MM.1S (cell line): ENCODE data around the gene SLFN11.

ENCODE experiments used
- DNase-seq: peaks from one replicate; pipeline ENCODE4 v3.0.0-alpha.2; 2015
- H2AFZ ChIP-seq: fragments of 300-600 bp; sonication (generic); 2 replicates; pipeline ENCODE4 v1.6.0; 2016; ENCODE audit warnings: antibody characterized with exemption, low read length
- H3F3A ChIP-seq: fragments of 300-600 bp; sonication (generic); 2 replicates; pipeline ENCODE4 v1.6.1; 2016; ENCODE audit warnings: mild to moderate bottlenecking, antibody characterized with exemption, low read length, moderate library complexity, mixed read lengths; ENCODE audit not compliant: insufficient read depth
- H3K27ac ChIP-seq: fragments of 300-600 bp; sonication (generic); 2 replicates; pipeline ENCODE4 v1.5.1; 2016; ENCODE audit warnings: mild to moderate bottlenecking, low read length
- H3K27me3 ChIP-seq: fragments of 300-600 bp; sonication (generic); replicated peaks from 2 replicates; pipeline ENCODE4 v1.6.0; 2016; ENCODE audit warnings: low read length; ENCODE audit not compliant: insufficient read depth
- H3K36me3 ChIP-seq: fragments of 300-600 bp; sonication (generic); replicated peaks from 2 replicates; pipeline ENCODE4 v1.6.1; 2016; ENCODE audit warnings: mild to moderate bottlenecking, low read length, mixed read lengths; ENCODE audit not compliant: insufficient read depth
- H3K4me1 ChIP-seq: fragments of 300-600 bp; sonication (generic); 2 replicates; pipeline ENCODE4 v1.6.1; 2016; ENCODE audit warnings: low read length, mixed read lengths
- H3K4me2 ChIP-seq: fragments of 300-600 bp; sonication (generic); 2 replicates; pipeline ENCODE4 v1.6.0; 2016; ENCODE audit warnings: low read depth, low read length
- H3K4me3 ChIP-seq: fragments of 300-600 bp; sonication (generic); 2 replicates; pipeline ENCODE4 v1.5.1; 2016; ENCODE audit warnings: low read length, mixed read lengths
- H3K79me2 ChIP-seq: fragments of 300-600 bp; sonication (generic); 2 replicates; pipeline ENCODE4 v1.6.1; 2016; ENCODE audit warnings: mixed run types, low read length, mixed read lengths
- H3K9ac ChIP-seq: fragments of 300-600 bp; sonication (generic); 2 replicates; pipeline ENCODE4 v1.6.1; 2016; ENCODE audit warnings: low read length, mixed read lengths
- H3K9me2 ChIP-seq: fragments of 300-600 bp; sonication (generic); replicated peaks from 2 replicates; pipeline ENCODE4 v1.6.1; 2016; ENCODE audit warnings: mild to moderate bottlenecking, low read length, mixed read lengths; ENCODE audit not compliant: insufficient read depth
- H3K9me3 ChIP-seq: fragments of 300-600 bp; sonication (generic); replicated peaks from 2 replicates; pipeline ENCODE4 v1.6.1; 2016; ENCODE audit warnings: mild to moderate bottlenecking, low read length, mixed read lengths; ENCODE audit not compliant: insufficient read depth
- H4K20me1 ChIP-seq: fragments of 300-600 bp; sonication (generic); 2 replicates; pipeline ENCODE4 v1.6.1; 2016; ENCODE audit warnings: mild to moderate bottlenecking, low read length, moderate library complexity, mixed read lengths; ENCODE audit not compliant: insufficient read depth
- CTCF ChIP-seq: fragments of 300-600 bp; sonication (generic); IDR thresholded peaks from 2 replicates; pipeline ENCODE4 v1.5.1; 2016; ENCODE audit warnings: antibody characterized with exemption, low read length, mixed read lengths
- EZH2 ChIP-seq: fragments of 300-600 bp; sonication (generic); optimal IDR thresholded peaks from 2 replicates; pipeline ENCODE3; 2017; ENCODE audit warnings: low read depth, mild to moderate bottlenecking, antibody characterized with exemption, low read length, mixed read lengths
- EZH2phosphoT487 ChIP-seq: fragments of 300-600 bp; sonication (generic); IDR thresholded peaks from 2 replicates; pipeline ENCODE4 v1.6.1; 2018; ENCODE audit warnings: antibody characterized with exemption, low read length

Gene SLFN11

GRCh38 chr17:35372846-35373533 lies 431 bp downstream of the SLFN11 start:
- Histone ChIP-seq H3K4me1 (peaks cover 38% of the 10 kb centered on the region), H3K36me3 (no peaks in the 10 kb centered on the region), H3K27ac (peak overlapping the region; percentile 90), H3K9me3 (no peaks in the 10 kb centered on the region), H3K4me3 (peak overlapping the region; percentile 73), H3F3A (peaks cover 48% of the 10 kb centered on the region), H3K9me2 (no peaks in the 10 kb centered on the region), H3K79me2 (peaks cover 39% of the 10 kb centered on the region), H3K27me3 (no peaks in the 10 kb centered on the region), H3K4me2 (peak overlapping the region; percentile 99), H4K20me1 (no peaks in the 10 kb centered on the region), H2AFZ (peak overlapping the region; percentile 88), H3K9ac (peak overlapping the region; percentile 93)
- peak; percentile 84 for DNase-seq
- TF ChIP-seq CTCF: no peak
- no peak for TF ChIP-seq EZH2
- TF ChIP-seq EZH2phosphoT487: no peak

DNA sequence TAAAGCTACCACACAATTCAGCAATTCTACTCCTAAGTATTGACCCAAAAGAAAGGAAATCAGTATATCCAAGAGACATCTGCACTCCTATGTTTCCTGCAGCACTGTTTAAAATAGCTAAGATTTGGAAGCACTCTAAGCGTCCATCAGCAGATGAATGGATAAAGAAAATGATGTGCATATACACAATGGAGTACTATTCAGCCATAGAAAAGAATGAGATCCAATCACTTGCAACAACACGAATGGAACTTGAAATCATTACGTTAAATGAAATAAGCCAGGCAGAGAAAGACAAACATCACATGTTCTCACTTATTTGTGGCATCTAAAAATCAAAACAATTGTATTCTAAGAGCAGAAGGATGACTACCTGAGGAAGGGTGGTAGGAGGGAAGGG lies 1.5 kb downstream of the SLFN11 start:
- peak overlapping the region; percentile 71 for H3K4me2 ChIP-seq
- no peaks in the 10 kb centered on the region for H3K27me3 ChIP-seq
- no peaks in the 10 kb centered on the region for H3K9me3 ChIP-seq
- DNase-seq: no peak
- H3K9ac ChIP-seq: no peak overlapping the region
- H3K4me1 ChIP-seq: peaks cover 47% of the 10 kb centered on the region
- no peaks in the 10 kb centered on the region for H3K36me3 ChIP-seq
- no peak for TF ChIP-seq EZH2
- no peak for TF ChIP-seq EZH2phosphoT487
- TF ChIP-seq CTCF: no peak
- H4K20me1 ChIP-seq: no peaks in the 10 kb centered on the region
- H2AFZ ChIP-seq: no peak overlapping the region
- peaks cover 55% of the 10 kb centered on the region for H3F3A ChIP-seq
- H3K27ac ChIP-seq: no peak overlapping the region; the same call in 1 of the 2 replicates
- H3K4me3 ChIP-seq: peak overlapping the region; percentile 73
- no peaks in the 10 kb centered on the region for H3K9me2 ChIP-seq
- peaks cover 49% of the 10 kb centered on the region for H3K79me2 ChIP-seq

- no peaks in the 10 kb centered on the region for H3K36me3 ChIP-seq
- H3K4me2 ChIP-seq: peak overlapping the region; percentile 83
- peaks cover 38% of the 10 kb centered on the region for H3F3A ChIP-seq
- DNase-seq: peak; percentile 91
- H4K20me1 ChIP-seq: no peaks in the 10 kb centered on the region
- no peaks in the 10 kb centered on the region for H3K9me3 ChIP-seq
- H3K4me1 ChIP-seq: peaks cover 38% of the 10 kb centered on the region
- H3K9ac ChIP-seq: peak overlapping the region; percentile 33; the same call in 1 of the 2 replicates
- H3K4me3 ChIP-seq: peak overlapping the region; percentile 56
- peak overlapping the region; percentile 31 for H2AFZ ChIP-seq
- peaks cover 77% of the 10 kb centered on the region for H3K79me2 ChIP-seq
- H3K27ac ChIP-seq: peak overlapping the region; percentile 87
- TF ChIP-seq CTCF: no peak
- TF ChIP-seq EZH2: no peak
- TF ChIP-seq EZH2phosphoT487: no peak
- no peaks in the 10 kb centered on the region for H3K27me3 ChIP-seq
- H3K9me2 ChIP-seq: no peaks in the 10 kb centered on the region
Observed at GRCh38 chr17:35368081-35368830, 5.2 kb downstream of the SLFN11 start.
